ENCODE measurements around the gene TRAF3IP1.
"Not testable (repeated sequence)": the region's sequence is repeated elsewhere in the genome, so short reads cannot be mapped to it uniquely, and the experiment has no call there.

TRAF3IP1 gene

DNA sequence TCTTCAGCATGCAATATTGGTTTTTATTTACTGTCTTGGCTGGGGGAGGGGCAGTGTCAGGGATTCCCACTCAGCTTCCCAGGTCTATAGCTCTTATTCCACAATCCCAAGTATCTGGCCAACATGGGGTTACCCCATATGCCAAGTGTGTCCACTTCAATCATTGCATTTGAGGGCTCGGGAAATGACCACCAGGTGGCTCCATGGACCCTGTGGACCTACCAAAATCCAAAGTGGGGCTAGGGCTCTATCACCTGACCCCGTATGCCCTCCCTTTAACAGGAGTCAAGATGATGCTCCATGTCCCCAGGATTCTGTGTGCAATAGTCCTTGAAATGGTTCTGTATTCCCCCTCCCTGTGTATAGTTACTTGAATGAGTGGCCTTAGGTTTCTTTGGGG, 12.1 kb upstream of the TRAF3IP1 start:
- H3K9me3 ChIP-seq (ENCODE audit: control insufficient read depth, low read length): no peaks in the 10 kb centered on the region
- no peaks in the 10 kb centered on the region for H3K4me1 ChIP-seq (ENCODE audit: control insufficient read depth, insufficient read depth, low read length)
- no peaks in the 10 kb centered on the region for H3K36me3 ChIP-seq (ENCODE audit: control insufficient read depth, insufficient read depth, low read length)
- no peaks in the 10 kb centered on the region for H3K27me3 ChIP-seq (ENCODE audit: control insufficient read depth, insufficient read depth, low read length, poor library complexity, severe bottlenecking)
- 71 to 77% methylated on average over 2 of the region's 2 CpGs for WGBS, 2 experiments
- no peak overlapping the region for H3K4me3 ChIP-seq (ENCODE audit: insufficient read depth, low read depth, low read length)
- H3K27ac ChIP-seq (ENCODE audit: insufficient read depth, low read depth, low read length, poor library complexity, severe bottlenecking): no peak overlapping the region

- H3K27me3 ChIP-seq (ENCODE audit: control insufficient read depth, insufficient read depth, low read length, poor library complexity, severe bottlenecking); H3K27ac ChIP-seq (ENCODE audit: insufficient read depth, low read depth, low read length, poor library complexity, severe bottlenecking); H3K4me1 ChIP-seq (ENCODE audit: control insufficient read depth, insufficient read depth, low read length); H3K9me3 ChIP-seq (ENCODE audit: control insufficient read depth, low read length); H3K36me3 ChIP-seq (ENCODE audit: control insufficient read depth, insufficient read depth, low read length); H3K4me3 ChIP-seq (ENCODE audit: insufficient read depth, low read depth, low read length): not testable (repeated sequence)
- 89% methylated on average over 14 of the region's 14 CpGs for WGBS, 2 experiments
These were observed 9.6 kb upstream of the TRAF3IP1 start for GRCh38 chr2:238310721-238311120.

DNA sequence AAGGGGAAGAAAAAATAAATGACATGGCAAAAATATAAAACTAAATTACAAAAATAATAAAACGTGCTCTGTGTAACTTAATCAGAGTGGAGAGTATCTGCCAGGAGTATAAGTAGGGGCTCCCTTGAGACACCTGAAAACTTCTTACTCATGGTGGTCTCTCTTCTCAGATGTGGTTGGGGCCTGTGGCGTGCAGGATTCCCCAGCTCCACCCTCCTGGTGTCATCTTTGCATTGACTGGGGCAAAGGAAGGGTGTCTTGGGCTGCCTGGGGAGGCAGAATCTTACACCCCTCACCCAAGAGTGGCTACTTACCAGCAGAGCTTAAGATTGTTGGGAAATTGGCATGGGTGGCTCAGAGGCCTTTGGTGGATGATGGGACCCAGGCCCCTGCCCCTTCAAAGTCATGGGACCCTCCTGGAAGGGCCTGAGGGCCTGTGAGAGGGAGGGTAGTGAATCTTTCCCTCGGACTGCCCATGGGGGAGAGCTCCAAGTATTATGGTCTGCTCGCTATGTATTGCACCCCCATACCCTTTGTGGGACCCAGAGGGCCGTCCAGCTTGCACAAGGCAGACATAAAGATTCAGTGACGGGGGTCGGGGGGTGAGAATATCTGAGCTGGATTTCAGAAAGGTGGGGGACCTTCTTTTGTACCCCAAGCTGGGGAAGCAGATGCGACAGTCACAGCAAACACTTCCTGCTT, 6.9 kb upstream of the TRAF3IP1 start:
- no peaks in the 10 kb centered on the region for H3K9me3 ChIP-seq (ENCODE audit: control insufficient read depth, low read length)
- no peaks in the 10 kb centered on the region for H3K36me3 ChIP-seq (ENCODE audit: control insufficient read depth, insufficient read depth, low read length)
- no peak overlapping the region for H3K27ac ChIP-seq (ENCODE audit: insufficient read depth, low read depth, low read length, poor library complexity, severe bottlenecking)
- no peak overlapping the region for H3K4me3 ChIP-seq (ENCODE audit: insufficient read depth, low read depth, low read length)
- H3K4me1 ChIP-seq (ENCODE audit: control insufficient read depth, insufficient read depth, low read length): no peaks in the 10 kb centered on the region
- 93 to 94% methylated on average over 8 of the region's 8 CpGs for WGBS, 2 experiments
- H3K27me3 ChIP-seq (ENCODE audit: control insufficient read depth, insufficient read depth, low read length, poor library complexity, severe bottlenecking): peaks cover 2% of the 10 kb centered on the region

- H3K4me3 ChIP-seq (ENCODE audit: insufficient read depth, low read depth, low read length): no peak overlapping the region
- H3K27ac ChIP-seq (ENCODE audit: insufficient read depth, low read depth, low read length, poor library complexity, severe bottlenecking): no peak overlapping the region
- peaks cover 8% of the 10 kb centered on the region for H3K27me3 ChIP-seq (ENCODE audit: control insufficient read depth, insufficient read depth, low read length, poor library complexity, severe bottlenecking)
- H3K9me3 ChIP-seq (ENCODE audit: control insufficient read depth, low read length): no peaks in the 10 kb centered on the region
- no peaks in the 10 kb centered on the region for H3K36me3 ChIP-seq (ENCODE audit: control insufficient read depth, insufficient read depth, low read length)
- no peaks in the 10 kb centered on the region for H3K4me1 ChIP-seq (ENCODE audit: control insufficient read depth, insufficient read depth, low read length)
- WGBS, 2 experiments: 75 to 77% methylated on average over 2 of the region's 2 CpGs
These were observed 6.3 kb upstream of the TRAF3IP1 start for GRCh38 chr2:238313991-238314350.

DNA sequence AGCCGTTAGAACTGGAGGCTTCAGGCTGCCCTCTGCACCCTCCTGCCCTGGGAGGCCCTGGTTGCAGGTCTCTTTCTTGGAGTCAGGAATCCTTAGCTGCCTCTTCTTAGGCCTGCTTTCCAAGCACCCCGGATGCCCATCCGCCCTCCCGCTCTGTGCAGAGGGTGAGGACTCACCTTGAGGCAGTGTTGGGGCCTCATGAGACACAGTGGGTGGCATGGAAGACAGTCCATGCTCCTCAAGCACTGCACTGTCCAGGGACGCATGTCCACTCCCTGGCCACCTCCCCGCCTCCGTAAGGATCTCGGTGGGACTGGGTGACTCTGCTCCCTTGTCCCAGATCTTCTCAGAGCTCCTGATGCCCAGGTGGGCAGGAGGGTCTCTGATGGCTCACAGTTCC, 5.7 kb upstream of the TRAF3IP1 start:
- 97% methylated on average over 8 of the region's 8 CpGs for WGBS, 2 experiments
- Histone ChIP-seq H3K27ac (ENCODE audit: insufficient read depth, low read depth, low read length, poor library complexity, severe bottlenecking) (no peak overlapping the region), H3K9me3 (ENCODE audit: control insufficient read depth, low read length) (no peaks in the 10 kb centered on the region)

GRCh38 chr2:238315031-238315595, 5.2 kb upstream of the TRAF3IP1 start:
- 93% methylated on average over 13 of the region's 13 CpGs for WGBS, 2 experiments
- no peak overlapping the region for H3K4me3 ChIP-seq (ENCODE audit: insufficient read depth, low read depth, low read length)
- H3K4me1 ChIP-seq (ENCODE audit: control insufficient read depth, insufficient read depth, low read length): no peaks in the 10 kb centered on the region
- no peaks in the 10 kb centered on the region for H3K36me3 ChIP-seq (ENCODE audit: control insufficient read depth, insufficient read depth, low read length)
- H3K27ac ChIP-seq (ENCODE audit: insufficient read depth, low read depth, low read length, poor library complexity, severe bottlenecking): no peak overlapping the region
- H3K9me3 ChIP-seq (ENCODE audit: control insufficient read depth, low read length): no peaks in the 10 kb centered on the region
- H3K27me3 ChIP-seq (ENCODE audit: control insufficient read depth, insufficient read depth, low read length, poor library complexity, severe bottlenecking): peaks cover 18% of the 10 kb centered on the region

More for the DNA sequence above, 5.7 kb upstream of the TRAF3IP1 start:
- no peaks in the 10 kb centered on the region for H3K4me1 ChIP-seq (ENCODE audit: control insufficient read depth, insufficient read depth, low read length)
- no peaks in the 10 kb centered on the region for H3K36me3 ChIP-seq (ENCODE audit: control insufficient read depth, insufficient read depth, low read length)
- H3K4me3 ChIP-seq (ENCODE audit: insufficient read depth, low read depth, low read length): no peak overlapping the region
- H3K27me3 ChIP-seq (ENCODE audit: control insufficient read depth, insufficient read depth, low read length, poor library complexity, severe bottlenecking): peaks cover 14% of the 10 kb centered on the region

GRCh38 chr2:238320648-238321281, 447 bp downstream of the TRAF3IP1 start:
- Histone ChIP-seq H3K9me3 (ENCODE audit: control insufficient read depth, low read length) (no peaks in the 10 kb centered on the region), H3K27me3 (ENCODE audit: control insufficient read depth, insufficient read depth, low read length, poor library complexity, severe bottlenecking) (peaks cover 18% of the 10 kb centered on the region), H3K4me1 (ENCODE audit: control insufficient read depth, insufficient read depth, low read length) (peaks cover 9% of the 10 kb centered on the region), H3K4me3 (ENCODE audit: insufficient read depth, low read depth, low read length) (peak overlapping the region; percentile 64), H3K27ac (ENCODE audit: insufficient read depth, low read depth, low read length, poor library complexity, severe bottlenecking) (no peak overlapping the region), H3K36me3 (ENCODE audit: control insufficient read depth, insufficient read depth, low read length) (no peaks in the 10 kb centered on the region)
- WGBS, 2 experiments: 1% methylated on average over 65 of the region's 65 CpGs

- WGBS, 2 experiments: 77 to 80% methylated on average over 9 of the region's 9 CpGs
- H3K27me3 ChIP-seq (ENCODE audit: control insufficient read depth, insufficient read depth, low read length, poor library complexity, severe bottlenecking): peaks cover 18% of the 10 kb centered on the region
- H3K36me3 ChIP-seq (ENCODE audit: control insufficient read depth, insufficient read depth, low read length): no peaks in the 10 kb centered on the region
- H3K27ac ChIP-seq (ENCODE audit: insufficient read depth, low read depth, low read length, poor library complexity, severe bottlenecking): no peak overlapping the region
- no peaks in the 10 kb centered on the region for H3K9me3 ChIP-seq (ENCODE audit: control insufficient read depth, low read length)
- peaks cover 9% of the 10 kb centered on the region for H3K4me1 ChIP-seq (ENCODE audit: control insufficient read depth, insufficient read depth, low read length)
- peak overlapping the region; percentile 64 for H3K4me3 ChIP-seq (ENCODE audit: insufficient read depth, low read depth, low read length)
These were observed 1.1 kb downstream of the TRAF3IP1 start for GRCh38 chr2:238321467-238321866.

GRCh38 chr2:238322001-238322411, 1.7 kb downstream of the TRAF3IP1 start:
- no peaks in the 10 kb centered on the region for H3K9me3 ChIP-seq (ENCODE audit: control insufficient read depth, low read length)
- H3K4me3 ChIP-seq (ENCODE audit: insufficient read depth, low read depth, low read length): no peak overlapping the region
- peaks cover 9% of the 10 kb centered on the region for H3K4me1 ChIP-seq (ENCODE audit: control insufficient read depth, insufficient read depth, low read length)
- H3K36me3 ChIP-seq (ENCODE audit: control insufficient read depth, insufficient read depth, low read length): no peaks in the 10 kb centered on the region
- 86 to 89% methylated on average over 10 of the region's 10 CpGs for WGBS, 2 experiments
- H3K27ac ChIP-seq (ENCODE audit: insufficient read depth, low read depth, low read length, poor library complexity, severe bottlenecking): no peak overlapping the region
- H3K27me3 ChIP-seq (ENCODE audit: control insufficient read depth, insufficient read depth, low read length, poor library complexity, severe bottlenecking): peaks cover 18% of the 10 kb centered on the region

- WGBS, 2 experiments: 91 to 95% methylated on average over 7 of the region's 7 CpGs
- H3K36me3 ChIP-seq (ENCODE audit: control insufficient read depth, insufficient read depth, low read length); H3K9me3 ChIP-seq (ENCODE audit: control insufficient read depth, low read length); H3K27me3 ChIP-seq (ENCODE audit: control insufficient read depth, insufficient read depth, low read length, poor library complexity, severe bottlenecking); H3K4me3 ChIP-seq (ENCODE audit: insufficient read depth, low read depth, low read length); H3K27ac ChIP-seq (ENCODE audit: insufficient read depth, low read depth, low read length, poor library complexity, severe bottlenecking); H3K4me1 ChIP-seq (ENCODE audit: control insufficient read depth, insufficient read depth, low read length): not testable (repeated sequence)
These were observed 3.9 kb downstream of the TRAF3IP1 start for GRCh38 chr2:238324248-238324647.

Measured in ectodermal cell (in vitro differentiated cells).